Measurements from ENCODE around the gene STARD3. TPM values are rescaled to one million over a fixed set of nuclear protein-coding genes. Genes with fewer than 3 reads are reported as not detected.

STARD3 gene
- total and polyA plus RNA-seq, 12 donors, result 14.2 to 46.1 (median 19.9) TPM

DNA sequence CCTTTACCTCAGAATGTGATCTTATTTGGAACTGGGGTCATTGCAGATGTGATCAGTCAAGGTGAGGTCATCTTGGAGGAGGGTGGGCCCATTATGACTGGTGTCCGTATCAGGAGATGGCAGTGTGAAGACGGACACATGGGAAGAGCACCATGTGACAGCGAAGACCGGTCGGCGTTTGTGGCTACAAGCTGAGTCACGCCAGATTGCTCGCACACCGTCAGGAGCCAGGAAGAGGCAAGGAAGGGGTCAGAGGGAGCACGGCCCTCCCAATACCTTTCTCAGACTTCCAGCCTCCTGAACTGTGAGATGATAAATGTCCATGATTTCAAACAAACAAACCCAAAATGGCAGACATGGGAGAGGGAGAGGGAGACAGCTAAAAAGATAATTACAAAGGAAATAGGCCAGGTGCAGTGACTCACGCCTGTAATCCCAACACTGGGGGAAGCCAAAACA is 13.2 kb downstream of the STARD3 start:
- Histone ChIP-seq H3K4me3 (no peak overlapping the region), H3K36me3 (peaks cover 0 to 27% (median 0%) of the 10 kb centered on the region in 9 donors), H3K4me1 (peaks cover 0 to 45% (median 16%) of the 10 kb centered on the region in 9 donors), H3K9me3 (no peaks in the 10 kb centered on the region), H3K27me3 (no peaks in the 10 kb centered on the region), H3K27ac (no peak overlapping the region)
- WGBS, 2 donors, result 92 to 93% methylated on average over 11 of the region's 11 CpGs
- ATAC-seq, result no peak
- DNase-seq, result no peak
- intact Hi-C loops (cut with DNase I), result no loop called here
- TF ChIP-seq, protein P1, sequence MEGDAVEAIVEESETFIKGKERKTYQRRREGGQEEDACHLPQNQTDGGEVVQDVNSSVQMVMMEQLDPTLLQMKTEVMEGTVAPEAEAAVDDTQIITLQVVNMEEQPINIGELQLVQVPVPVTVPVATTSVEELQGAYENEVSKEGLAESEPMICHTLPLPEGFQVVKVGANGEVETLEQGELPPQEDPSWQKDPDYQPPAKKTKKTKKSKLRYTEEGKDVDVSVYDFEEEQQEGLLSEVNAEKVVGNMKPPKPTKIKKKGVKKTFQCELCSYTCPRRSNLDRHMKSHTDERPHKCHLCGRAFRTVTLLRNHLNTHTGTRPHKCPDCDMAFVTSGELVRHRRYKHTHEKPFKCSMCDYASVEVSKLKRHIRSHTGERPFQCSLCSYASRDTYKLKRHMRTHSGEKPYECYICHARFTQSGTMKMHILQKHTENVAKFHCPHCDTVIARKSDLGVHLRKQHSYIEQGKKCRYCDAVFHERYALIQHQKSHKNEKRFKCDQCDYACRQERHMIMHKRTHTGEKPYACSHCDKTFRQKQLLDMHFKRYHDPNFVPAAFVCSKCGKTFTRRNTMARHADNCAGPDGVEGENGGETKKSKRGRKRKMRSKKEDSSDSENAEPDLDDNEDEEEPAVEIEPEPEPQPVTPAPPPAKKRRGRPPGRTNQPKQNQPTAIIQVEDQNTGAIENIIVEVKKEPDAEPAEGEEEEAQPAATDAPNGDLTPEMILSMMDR (IDR thresholded peaks at IDR 0.05), result no peak

DNA sequence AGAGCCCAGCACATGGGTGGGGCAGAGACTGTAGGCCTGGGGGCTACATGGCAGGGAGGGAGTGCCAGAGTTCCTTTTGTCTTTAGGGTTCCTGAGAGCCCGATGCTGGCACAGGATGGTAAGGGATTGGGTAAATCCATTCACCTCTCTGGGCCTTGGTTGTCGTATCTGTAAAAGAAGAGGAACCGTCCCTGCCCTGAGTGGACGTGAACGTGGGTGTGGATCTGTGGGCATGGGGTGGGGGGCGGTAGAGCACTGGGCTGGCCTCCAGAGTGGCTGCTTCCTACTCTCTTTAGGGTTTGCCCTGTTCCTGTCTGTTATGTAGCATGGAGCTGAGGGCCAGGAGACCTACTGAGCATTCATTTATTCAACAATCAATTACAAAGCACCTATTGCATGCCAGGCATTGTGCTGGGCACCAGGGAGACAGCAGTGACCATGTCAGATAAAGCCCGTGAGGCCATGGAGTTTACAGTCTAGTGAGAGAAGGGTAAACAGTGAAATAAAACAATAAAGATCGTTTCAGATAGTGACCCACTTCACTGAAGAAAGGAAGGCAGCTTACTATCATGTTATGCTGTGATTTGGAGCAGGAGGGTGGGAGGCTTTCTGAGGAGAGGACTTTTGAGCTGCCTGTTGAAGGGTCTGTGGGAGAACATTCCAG is 15.1 kb downstream of the STARD3 start:
- ATAC-seq, result no peak
- intact Hi-C loops (cut with DNase I), result no loop called here

DNA sequence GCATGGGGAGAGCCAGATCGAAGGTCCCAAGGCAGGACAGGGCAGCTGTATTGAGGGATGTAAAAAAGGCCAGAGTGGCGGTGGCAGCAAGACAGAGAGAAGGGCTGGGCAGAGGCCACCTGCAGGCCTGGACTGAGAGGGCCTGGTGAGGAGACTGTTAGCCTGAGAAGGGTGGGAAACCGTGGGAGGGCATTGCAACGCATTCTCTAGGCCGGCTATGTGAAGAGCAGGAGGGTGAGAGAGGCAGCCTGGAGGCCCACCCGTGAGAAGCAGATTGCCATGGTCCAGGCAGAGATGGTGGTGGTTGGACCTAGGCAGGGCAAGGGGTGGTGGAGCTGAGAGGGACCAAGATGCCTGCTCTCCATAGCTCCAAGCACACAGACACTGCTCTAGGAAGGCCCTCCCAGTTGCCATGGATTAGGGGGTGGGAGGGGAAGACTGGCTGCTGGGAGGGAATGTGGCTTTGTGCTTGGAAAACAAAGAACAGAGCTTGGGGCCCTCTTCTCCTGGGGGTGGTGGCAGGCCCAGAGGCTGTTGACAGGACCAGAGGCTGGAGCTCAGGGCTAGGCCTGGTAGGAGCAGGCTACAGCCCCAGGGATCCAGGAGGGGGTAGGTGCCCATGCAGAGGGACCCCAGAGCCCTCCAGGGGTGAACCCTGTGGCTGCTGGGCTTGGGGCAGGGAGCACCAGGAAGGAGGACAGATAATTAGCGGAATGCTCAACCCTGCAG is 15.8 kb downstream of the STARD3 start:
- Histone ChIP-seq H3K27ac (peak overlapping the region in 5 of 10 donors; percentile 20 to 44 (median 28)), H3K4me3 (no peak overlapping the region), H3K27me3 (no peaks in the 10 kb centered on the region), H3K4me1 (peaks cover 6 to 37% (median 16%) of the 10 kb centered on the region in 9 donors), H3K36me3 (peaks cover 0 to 40% (median 0%) of the 10 kb centered on the region in 9 donors), H3K9me3 (no peaks in the 10 kb centered on the region)
- intact Hi-C loops (cut with DNase I), result no loop called here
- ATAC-seq, result peak in 6 of 8 donors; percentile 5 to 26 (median 18)
- WGBS, 2 donors, result 61 to 65% methylated on average over 7 of the region's 7 CpGs
- TF ChIP-seq, protein P1 (IDR thresholded peaks at IDR 0.05), result no peak
- DNase-seq, result no peak

More for the DNA sequence above, 15.1 kb downstream of the STARD3 start:
- TF ChIP-seq, protein P1 (IDR thresholded peaks at IDR 0.05), result no peak
- Histone ChIP-seq H3K36me3 (peaks cover 0 to 35% (median 0%) of the 10 kb centered on the region in 9 donors), H3K27ac (peak overlapping the region in 3 of 10 donors; percentile 23 to 44 (median 28)), H3K4me3 (no peak overlapping the region), H3K9me3 (no peaks in the 10 kb centered on the region), H3K27me3 (no peaks in the 10 kb centered on the region), H3K4me1 (peaks cover 0 to 37% (median 16%) of the 10 kb centered on the region in 9 donors)
- DNase-seq, result no peak
- 65 to 73% methylated on average over 8 of the region's 8 CpGs for whole genome bisulfite sequencing, 2 donors

DNA sequence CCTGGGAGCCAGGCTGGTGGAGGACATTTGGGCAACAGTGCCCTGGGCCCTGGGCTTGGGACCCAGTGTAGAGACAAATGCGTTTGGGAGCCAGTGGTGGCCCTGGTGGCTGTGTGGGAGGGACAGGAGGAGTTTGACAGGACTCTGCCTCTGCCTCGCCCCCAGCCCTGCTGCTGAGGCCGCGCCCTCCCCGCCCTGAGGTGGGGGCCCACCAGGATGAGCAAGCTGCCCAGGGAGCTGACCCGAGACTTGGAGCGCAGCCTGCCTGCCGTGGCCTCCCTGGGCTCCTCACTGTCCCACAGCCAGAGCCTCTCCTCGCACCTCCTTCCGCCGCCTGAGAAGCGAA is 16.3 kb downstream of the STARD3 start:
- TF ChIP-seq, protein P1 (IDR thresholded peaks at IDR 0.05), result no peak
- no peaks in the 10 kb centered on the region for H3K27me3 ChIP-seq
- H3K9me3 ChIP-seq, result no peaks in the 10 kb centered on the region
- peak overlapping the region in 4 of 10 donors; percentile 20 to 44 (median 28) for H3K27ac ChIP-seq
- H3K36me3 ChIP-seq, result peaks cover 0 to 45% (median 0%) of the 10 kb centered on the region in 9 donors
- no peak overlapping the region for H3K4me3 ChIP-seq
- peaks cover 6 to 41% (median 20%) of the 10 kb centered on the region in 9 donors for H3K4me1 ChIP-seq
- WGBS, 2 donors, result 81 to 82% methylated on average over 12 of the region's 12 CpGs
- ATAC-seq (peak in 4 of 8 donors; percentile 3 to 25 (median 9)), DNase-seq (no peak)
- intact Hi-C loops (cut with DNase I), result no loop called here

All from heart right ventricle (tissue), 16 donors.